Activated CD4-positive, alpha-beta T cell treated with anti-CD3 and anti-CD28 coated beads for 48 hours (primary cell): ENCODE data around the gene CYB561.

Experiments used
- DNase-seq: peaks from one replicate; pipeline ENCODE4 v3.0.0-alpha.2; 2020

Gene CYB561, protein sequence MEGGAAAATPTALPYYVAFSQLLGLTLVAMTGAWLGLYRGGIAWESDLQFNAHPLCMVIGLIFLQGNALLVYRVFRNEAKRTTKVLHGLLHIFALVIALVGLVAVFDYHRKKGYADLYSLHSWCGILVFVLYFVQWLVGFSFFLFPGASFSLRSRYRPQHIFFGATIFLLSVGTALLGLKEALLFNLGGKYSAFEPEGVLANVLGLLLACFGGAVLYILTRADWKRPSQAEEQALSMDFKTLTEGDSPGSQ

DNA sequence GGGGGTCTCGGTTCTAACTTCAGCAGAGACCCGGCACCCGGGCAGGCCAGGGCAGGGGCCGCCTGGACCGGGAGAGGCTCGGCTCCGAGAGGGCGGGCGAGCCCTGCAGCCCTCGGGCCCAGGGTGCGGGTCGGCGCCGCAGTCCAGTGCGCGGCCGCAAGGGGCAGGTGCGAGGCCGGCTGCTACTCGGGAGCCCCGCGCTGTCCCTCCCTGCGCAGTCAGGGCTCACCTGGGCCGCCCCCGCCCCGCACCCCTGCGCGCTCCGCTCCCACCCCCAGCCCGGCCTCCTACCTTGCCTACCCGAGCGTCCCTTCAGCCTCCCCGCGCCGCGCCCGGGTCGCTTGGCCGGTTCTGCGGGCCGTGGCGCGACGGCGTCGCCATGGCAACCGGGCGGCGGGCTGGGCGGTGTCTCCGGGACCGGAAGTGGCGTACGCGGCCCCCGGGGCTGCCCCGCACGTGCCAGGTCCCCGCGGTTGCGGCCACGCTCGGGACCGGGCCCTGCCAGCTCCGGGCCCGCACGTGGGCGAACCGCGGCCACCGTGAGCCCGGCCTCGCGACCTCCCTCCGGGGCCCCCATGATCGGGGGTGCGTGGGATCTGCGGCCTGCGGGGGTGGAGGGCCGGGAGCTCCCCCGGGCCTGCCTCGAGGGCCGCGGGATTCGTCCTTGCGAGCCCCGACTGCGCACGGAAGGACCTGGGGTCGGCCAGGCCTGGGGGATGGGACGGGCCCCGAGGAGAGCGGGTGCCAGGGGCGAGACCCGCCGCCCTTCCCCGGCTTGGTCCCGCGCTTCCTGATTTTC lies at the start of gene CYB561:
Gene CYB561, minus strand, starts transcription at position 353 of the 799 bp plus-strand sequence. CDS start 8,759 bp downstream, outside the sequence.
- peak; percentile 77 for DNase-seq

DNA sequence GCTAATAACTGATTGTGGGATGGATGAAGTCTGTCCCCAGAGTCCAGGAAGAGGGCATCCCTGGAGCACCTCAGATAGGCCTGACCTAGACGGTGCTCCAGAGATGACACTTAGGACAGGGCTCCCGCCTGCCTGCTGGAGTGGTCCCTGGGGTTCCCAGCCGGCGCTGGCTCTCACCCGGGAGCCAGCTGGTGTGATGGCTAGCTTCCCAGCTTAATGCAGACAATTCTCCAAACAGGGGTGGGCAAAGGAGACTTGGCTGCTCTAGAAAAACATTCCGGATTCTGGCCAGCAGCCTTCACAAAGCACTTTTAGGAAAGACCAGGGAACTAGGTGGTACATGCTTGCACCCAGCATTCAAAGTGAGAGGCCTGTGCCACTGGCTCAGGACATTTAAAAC lies 49.4 kb upstream of the CYB561 start:
- DNase-seq, result no peak

DNA sequence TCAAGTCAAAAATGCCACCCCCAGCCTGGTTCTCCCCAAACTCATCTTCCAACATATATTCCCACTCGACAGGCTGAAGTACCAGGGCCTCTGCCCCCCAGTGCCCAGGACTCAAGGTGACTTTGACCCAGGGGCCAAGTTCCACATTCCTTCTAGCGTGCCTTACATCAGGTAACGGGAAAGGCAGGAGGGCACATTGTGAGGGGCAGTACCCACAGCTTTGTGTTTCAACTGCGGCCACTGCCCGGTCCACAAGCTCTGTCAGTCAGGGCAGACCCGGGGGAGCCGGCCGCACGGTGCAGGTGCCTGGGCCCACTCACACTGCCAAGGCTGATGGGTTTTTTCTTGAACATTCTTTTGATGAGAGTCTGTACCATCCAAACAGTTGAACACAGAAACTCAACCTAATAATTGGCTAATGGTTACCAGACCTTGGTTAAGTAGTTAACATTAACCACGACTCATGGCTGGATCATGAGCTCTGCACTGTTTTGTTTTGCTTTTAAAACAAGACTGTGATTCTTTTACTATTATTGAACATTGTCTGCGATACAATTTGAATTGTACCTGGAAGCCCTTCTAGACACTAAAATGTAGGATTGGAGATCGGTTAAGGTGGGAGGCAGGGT lies 48.3 kb upstream of the CYB561 start:
- no peak for DNase-seq

DNA sequence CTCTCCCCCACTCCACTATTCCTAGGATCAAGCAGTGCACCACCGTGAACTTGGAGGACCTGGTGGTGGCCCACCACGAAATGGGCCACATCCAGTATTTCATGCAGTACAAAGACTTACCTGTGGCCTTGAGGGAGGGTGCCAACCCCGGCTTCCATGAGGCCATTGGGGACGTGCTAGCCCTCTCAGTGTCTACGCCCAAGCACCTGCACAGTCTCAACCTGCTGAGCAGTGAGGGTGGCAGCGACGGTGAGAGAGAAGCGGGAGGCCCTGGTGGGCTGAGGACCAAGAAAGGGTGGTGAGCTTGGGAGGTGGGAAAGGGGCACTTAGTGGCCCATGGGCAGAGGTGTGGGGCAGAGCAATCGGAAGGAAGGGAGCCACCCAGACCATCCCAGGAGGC lies 47.3 kb upstream of the CYB561 start:
- no peak for DNase-seq

DNA sequence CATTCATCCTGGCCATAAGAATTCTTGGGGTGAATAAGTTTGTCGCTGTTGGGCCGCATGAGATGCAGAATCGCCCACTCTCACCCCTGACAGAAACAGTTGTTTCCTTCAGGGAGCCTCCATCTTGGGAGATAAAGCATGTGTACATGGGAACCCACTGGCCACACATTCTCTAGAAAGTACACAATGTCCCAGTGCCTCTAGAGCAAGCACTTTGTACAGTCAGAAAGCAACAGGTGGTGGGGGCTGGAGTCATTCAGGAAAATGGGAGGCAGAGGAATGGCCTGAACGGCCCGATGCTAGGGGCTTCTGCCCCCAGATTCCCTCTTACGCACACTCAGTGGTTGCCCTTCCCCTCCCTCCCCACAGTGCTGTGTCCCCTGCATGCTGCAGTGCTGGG lies 46.8 kb upstream of the CYB561 start:
- no peak for DNase-seq

DNA sequence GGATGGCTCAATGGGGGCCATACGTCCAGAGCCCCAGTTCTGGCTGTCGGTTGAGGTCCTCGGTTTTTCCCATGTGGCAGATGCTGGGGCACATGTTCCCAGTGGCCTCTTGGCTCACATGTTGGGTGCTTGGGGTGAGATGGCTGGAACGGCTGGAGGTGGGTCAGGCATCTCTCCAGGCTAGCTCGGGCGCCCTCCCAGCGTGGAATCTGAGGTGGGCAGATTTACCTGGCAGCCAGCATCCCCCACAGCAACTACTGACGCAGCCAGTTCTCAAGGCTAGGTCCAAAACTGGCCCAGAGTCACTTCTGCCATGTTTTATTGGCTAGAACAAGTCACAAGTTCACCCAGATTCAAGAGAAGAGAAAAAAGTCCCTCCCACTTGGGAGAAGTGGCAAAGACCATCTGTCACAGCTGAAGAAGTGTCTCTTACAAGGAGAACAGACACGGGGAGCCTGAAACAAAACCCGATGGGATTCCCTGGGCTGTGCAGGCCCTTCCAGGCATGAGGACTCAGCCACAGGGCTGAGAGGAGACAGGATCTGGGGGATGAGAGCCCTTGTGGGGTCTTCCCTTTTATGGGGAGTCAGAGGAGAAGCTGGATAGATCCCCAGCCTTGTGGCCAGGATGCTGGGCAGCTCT lies 46.0 kb upstream of the CYB561 start:
- no peak for DNase-seq

DNA sequence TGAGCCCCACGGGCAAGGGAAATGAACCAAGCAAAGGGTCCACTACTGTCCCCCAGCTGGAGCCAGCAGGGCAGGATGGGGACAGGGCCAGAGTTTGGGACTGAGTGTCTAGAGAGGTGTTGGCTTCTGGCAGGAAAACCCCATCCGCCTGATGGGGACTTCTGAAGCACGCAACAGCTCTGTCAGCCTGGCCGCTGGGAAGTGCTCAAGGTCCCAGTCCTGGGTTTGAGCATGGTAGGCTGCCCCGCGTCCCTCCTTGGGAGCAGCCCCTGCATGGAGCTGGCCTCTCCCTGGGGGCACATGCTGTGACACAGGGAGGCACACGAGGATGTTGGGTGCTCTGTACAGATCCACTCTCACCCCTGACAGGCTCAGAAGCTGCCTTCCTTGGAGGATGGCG lies 45.3 kb upstream of the CYB561 start:
- DNase-seq, result no peak

DNA sequence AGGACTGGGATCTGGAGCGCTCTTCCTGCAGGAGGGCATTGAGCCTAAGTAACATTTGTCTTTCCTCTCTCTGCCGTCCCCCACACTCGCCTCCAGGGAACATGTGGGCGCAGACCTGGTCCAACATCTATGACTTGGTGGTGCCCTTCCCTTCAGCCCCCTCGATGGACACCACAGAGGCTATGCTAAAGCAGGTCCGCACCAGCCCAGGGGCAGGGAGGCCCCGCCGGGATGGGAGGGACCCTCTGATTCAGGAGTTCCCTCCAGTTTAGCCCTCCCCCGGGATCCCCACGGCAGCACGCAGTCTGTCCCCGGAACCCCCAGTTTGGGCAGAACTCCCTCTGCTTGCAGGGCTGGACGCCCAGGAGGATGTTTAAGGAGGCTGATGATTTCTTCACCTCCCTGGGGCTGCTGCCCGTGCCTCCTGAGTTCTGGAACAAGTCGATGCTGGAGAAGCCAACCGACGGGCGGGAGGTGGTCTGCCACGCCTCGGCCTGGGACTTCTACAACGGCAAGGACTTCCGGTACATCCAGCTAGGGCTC lies 44.8 kb upstream of the CYB561 start:
- no peak for DNase-seq

DNA sequence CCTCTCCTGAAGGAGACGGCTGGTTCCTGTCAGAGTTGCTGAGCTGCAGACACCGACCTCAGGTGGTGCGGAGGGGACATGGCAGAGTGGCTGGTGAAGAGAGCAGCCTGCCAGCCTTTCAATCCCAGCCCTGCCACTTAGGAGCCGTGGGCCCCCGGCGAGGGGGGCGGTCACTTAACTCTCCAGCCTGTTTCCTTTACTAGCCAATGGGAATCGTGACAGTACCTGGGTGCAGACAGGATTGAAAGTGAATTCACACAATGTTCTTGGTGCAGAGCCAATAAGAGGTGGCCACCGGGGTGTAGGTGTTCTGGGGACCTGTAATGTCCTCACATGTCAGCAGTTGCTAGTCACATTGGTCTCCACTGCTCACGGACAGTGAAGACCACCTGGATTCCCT lies 44.2 kb upstream of the CYB561 start:
- DNase-seq, result no peak

DNA sequence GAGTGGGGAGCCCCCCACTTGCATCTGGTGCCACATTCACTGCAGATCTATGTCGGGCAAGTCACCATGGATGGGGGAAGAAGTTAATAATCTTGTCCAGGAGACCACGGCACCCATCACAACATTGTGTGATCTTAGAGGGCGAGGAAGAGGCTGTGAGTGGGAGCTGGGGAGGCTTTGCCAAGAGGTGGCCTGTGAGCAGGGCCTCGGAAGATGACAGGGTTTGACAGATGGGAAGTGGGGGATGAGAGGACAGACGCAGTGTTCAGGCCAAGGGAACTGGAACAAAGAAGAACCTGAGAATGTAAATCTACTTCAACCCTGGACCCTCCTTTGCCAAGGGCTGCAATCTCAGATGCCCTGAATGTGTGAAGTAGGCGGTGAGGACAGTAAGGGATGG lies 43.2 kb upstream of the CYB561 start:
- DNase-seq, result no peak

DNA sequence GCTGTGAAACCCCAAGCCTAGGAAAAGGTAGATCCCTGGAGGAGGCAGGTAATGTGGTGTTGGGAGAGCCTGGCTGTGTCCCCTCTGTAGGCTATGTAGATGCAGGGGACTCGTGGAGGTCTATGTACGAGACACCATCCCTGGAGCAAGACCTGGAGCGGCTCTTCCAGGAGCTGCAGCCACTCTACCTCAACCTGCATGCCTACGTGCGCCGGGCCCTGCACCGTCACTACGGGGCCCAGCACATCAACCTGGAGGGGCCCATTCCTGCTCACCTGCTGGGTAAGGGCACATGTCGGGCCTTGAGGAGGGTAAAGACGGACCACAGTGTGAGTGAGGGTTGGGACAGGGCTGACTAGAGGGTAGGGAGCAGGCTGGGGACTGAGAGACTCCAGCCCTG lies 42.7 kb upstream of the CYB561 start:
- DNase-seq, result no peak

DNA sequence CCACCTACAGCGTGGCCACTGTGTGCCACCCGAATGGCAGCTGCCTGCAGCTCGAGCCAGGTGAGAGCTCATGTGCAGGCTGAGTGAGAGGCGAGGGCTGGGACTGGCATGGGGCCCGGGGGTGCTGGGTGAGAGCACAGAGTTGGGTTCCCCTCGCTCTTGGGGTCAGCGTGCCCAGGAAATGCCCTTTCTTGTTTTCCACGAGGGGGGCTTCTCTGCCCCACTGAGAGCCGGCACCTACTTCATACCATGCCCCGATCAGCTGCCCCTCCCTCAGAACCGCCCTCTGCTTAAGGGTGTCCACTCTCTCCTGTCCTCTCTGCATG lies 40.9 kb upstream of the CYB561 start:
- DNase-seq, result no peak

DNA sequence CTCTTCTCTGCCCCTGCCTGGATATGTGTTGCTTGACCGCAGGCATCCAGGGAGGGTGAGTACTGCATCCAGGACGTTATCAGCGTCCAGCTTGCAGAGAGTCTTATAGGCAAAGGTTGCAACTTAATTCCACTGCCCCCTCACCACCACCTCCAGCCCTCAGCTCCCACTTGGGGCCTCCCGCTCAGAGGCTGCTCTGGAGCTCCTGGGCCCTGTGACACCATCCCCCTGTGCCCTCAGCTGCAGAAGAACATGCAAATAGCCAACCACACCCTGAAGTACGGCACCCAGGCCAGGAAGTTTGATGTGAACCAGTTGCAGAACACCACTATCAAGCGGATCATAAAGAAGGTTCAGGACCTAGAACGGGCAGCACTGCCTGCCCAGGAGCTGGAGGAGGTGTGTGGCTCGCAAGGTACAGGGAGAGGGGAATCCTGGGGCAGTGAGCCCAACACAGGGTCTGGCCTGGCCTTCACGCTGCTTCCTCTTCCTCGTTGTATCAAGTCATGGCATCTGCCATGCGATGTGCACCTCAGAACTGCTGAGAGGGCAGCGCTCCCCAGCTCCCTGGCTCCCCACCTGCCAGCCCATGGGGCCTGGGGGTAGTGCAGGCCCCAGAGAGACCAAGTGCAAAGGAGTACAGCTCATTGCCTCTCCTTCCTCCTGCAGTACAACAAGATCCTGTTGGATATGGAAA lies 40.4 kb upstream of the CYB561 start:
- no peak for DNase-seq

DNA sequence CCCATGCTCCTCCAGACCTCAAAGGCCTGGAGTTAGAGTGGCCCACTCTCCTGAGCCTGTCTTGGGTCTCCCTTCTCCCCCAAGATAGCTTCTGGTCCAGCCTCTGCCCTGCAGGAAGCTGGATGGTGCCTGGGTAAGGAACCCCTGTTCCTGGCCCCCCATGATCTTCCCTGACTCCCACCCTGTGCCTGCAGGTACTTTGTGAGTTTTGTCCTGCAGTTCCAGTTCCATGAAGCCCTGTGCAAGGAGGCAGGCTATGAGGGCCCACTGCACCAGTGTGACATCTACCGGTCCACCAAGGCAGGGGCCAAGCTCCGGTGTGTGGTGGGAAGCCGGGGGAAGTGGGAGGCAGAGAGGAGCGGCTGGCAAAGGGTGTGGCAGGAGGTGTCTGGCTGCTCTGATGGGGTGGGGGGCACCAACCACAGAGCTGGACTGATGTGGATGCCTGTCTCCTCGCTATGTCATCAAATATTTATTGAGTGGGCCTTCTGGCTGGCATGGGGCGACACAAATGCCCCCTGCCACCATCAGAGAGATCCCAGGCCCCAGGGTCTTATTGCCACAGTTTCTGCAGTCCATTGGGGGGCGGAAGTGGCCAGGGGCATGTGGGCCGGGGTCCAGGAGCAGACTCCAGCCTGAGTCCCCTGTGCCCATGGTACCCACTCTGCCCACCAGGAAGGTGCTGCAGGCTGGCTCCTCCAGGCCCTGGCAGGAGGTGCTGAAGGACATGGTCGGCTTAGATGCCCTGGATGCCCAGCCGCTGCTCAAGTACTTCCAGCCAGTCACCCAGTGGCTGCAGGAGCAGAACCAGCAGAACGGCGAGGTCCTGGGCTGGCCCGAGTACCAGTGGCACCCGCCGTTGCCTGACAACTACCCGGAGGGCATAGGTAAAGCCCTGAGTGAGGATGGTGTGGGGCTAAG lies 37.8 kb upstream of the CYB561 start:
- no peak for DNase-seq

DNA sequence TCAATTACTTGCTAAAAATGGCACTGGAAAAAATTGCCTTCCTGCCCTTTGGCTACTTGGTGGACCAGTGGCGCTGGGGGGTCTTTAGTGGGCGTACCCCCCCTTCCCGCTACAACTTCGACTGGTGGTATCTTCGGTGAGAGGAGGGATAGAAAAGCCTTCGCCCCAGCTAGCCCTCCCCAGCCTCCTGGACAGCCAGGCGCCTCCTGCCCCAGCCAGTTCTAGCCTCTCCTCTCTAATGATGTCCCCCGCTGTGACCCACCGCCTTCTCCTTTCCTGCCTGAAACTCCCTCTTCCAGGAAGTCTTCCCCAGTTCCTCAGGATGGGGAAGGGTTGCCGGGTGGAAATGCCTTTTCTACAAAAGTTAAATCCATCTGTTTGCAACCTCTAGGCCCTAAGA lies 36.9 kb upstream of the CYB561 start:
- no peak for DNase-seq

DNA sequence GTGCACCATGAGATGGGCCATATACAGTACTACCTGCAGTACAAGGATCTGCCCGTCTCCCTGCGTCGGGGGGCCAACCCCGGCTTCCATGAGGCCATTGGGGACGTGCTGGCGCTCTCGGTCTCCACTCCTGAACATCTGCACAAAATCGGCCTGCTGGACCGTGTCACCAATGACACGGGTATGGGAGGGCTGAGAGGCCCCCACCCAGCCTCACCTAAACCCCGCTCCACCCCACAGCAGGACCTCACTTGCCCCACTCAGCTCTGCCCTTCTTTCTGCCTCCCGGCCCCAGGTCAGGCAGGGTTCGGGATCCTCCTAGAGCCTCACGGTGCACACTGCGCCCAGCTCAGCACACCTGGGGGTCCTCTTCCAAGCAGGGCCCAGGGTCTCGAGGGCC lies 36.4 kb upstream of the CYB561 start:
- DNase-seq, result no peak

DNA sequence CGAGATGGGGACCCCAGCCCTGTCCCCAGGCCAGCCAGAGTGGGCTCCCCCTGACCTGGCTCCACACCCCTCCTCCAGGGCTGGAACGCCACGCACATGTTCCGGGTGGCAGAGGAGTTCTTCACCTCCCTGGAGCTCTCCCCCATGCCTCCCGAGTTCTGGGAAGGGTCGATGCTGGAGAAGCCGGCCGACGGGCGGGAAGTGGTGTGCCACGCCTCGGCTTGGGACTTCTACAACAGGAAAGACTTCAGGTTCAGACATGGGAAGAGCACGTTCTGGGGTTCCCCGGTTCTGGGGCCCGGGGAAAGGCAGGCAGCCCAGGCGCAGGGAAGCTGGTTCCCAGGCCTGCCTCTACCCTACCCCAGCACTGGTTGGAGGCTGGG lies 35.4 kb upstream of the CYB561 start:
- no peak for DNase-seq

DNA sequence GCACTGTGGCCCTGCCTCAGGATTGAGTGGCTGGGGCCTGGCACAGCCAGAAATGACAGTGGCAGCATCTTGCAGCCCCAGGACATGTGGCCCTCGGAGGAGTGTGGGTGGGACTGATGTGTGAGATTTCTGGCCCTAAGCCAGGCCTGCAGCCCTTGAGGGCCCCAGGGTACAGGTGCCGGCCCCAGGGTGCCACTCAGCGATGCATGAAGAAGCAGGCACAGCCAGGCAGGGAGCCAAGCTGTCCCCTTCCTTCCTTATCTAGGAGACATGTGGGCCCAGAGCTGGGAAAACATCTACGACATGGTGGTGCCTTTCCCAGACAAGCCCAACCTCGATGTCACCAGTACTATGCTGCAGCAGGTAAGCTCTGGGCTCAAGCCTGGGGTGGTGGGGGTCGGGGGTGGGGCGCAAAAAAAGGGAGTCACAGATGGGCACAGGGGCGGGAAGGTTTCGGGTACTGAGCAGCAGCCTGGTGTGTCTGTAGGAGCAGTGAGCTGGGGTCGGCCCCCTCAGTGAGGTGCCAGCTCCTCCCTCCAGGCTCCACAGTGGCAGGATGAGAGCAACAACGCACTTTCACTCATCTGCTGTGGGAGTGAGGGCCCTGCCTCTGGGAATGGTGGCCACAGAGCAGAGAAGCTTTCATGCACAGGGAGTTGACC lies 34.9 kb upstream of the CYB561 start:
- no peak for DNase-seq

DNA sequence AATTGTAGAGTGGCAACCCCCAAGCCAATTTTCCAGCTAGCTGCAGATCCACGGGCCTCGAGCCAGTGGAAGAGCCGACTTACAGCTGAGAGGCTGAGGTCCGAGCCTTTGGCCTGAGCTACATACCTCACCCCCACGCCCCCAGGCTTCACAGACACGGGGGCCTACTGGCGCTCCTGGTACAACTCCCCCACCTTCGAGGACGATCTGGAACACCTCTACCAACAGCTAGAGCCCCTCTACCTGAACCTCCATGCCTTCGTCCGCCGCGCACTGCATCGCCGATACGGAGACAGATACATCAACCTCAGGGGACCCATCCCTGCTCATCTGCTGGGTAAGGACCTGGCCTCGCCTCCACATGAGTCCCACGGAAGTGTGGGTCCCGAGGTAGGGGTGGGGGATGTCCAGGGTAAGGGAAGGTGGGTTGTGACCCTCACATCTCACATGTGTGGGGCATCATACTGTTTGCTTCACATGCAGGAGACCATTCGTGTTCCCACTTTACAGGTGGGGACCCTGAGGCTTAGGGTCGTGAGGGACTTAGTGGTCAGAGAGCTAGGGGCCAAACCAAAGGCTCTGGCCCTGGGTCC lies 34.2 kb upstream of the CYB561 start:
- no peak for DNase-seq

DNA sequence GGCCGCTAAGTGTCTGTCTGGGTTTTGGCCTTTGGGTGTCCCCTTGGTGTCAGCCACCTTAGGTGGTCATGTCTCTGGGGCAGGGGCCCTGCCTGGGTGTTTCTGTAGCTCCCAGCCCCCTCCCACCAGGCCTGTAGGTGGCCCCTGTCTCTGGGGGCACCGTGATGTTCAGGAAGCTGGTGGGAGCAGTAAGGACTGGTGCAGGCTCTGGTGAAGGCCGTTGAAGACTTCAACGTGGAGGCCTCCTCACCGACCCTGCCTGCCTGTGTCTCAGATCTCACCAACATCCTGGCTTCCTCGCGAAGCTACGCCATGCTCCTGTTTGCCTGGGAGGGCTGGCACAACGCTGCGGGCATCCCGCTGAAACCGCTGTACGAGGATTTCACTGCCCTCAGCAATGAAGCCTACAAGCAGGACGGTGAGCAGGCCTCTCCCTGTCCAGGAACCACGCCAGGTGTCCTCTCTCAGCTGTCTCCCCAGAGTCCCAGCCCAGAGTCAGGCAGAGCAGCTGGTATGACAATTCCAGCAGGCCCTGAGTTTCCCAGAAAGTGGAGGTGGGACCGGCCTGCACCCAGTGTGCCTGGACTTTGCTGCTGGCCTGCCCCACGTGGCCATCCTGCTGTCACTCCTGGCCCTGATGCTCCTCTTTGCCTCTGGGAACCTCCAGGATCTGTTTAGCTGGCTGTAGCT lies 33.5 kb upstream of the CYB561 start:
- no peak for DNase-seq
